Progenitor cell of endocrine pancreas (in vitro differentiated cells): Measurements from ENCODE around the gene HSPBAP1. TPM values are rescaled to one million over a fixed set of nuclear protein-coding genes. Genes with fewer than 3 reads are reported as not detected.

ENCODE experiments used
- DNase-seq: peaks from one replicate; pipeline ENCODE4 v3.0.0; 2021; ENCODE audit warnings: low spot score; ENCODE audit not compliant: unreplicated experiment
- H3K27ac Mint-ChIP-seq: 2 replicates; pipeline ENCODE4 v1.8.0; 2021; ENCODE audit warnings: mild to moderate bottlenecking, moderate library complexity, mixed read lengths
- H3K27me3 Mint-ChIP-seq: 2 replicates; pipeline ENCODE4 v1.8.0; 2021; ENCODE audit warnings: mixed read lengths
- H3K36me3 Mint-ChIP-seq: 2 replicates; pipeline ENCODE4 v1.8.0; 2022; ENCODE audit warnings: mixed read lengths; ENCODE audit not compliant: insufficient read depth
- H3K4me1 Mint-ChIP-seq: 2 replicates; pipeline ENCODE4 v1.8.0; 2021; ENCODE audit warnings: low read depth, mixed read lengths
- H3K4me3 Mint-ChIP-seq: 2 replicates; pipeline ENCODE4 v1.8.0; 2021; ENCODE audit warnings: low read depth, mild to moderate bottlenecking, moderate library complexity, mixed read lengths
- H3K9me3 Mint-ChIP-seq: 2 replicates; pipeline ENCODE4 v1.8.0; 2021; ENCODE audit warnings: low read depth, mixed read lengths
- CTCF ChIP-seq: fragments of 200-600 bp; sonication (generic); IDR thresholded peaks from one replicate; pipeline ENCODE4 v1.5.0; 2021; ENCODE audit warnings: antibody characterized with exemption, mild to moderate bottlenecking; ENCODE audit not compliant: unreplicated experiment
- total RNA-seq: library from RNA; stranded (reverse); gene quantifications from 2 replicates; pipeline ENCODE4 v1.2.1, GENCODE V29; 2021

HSPBAP1 gene
- total RNA-seq, 1 donor from 2014 or later, result 11.9 TPM

- Mint-ChIP-seq H3K4me3 (peak within 1 kb of the TSS; percentile 78), H3K27ac (peak within 1 kb of the TSS; percentile 100), H3K4me1 (peaks cover 20% of the 10 kb centered on the region), H3K9me3 (no peaks in the 10 kb centered on the region), H3K27me3 (no peaks in the 10 kb centered on the region), H3K36me3 (no peaks in the 10 kb centered on the region)
- peak; percentile 9 for TF ChIP-seq CTCF
- DNase-seq, result peak; percentile 85
These were observed 1.4 kb upstream of the HSPBAP1 start, which contains the start of gene SLC49A4 for GRCh38 chr3:122794779-122795673. Gene SLC49A4 (plus strand): TSS chr3:122795069. CDS start chr3:122795193, 124 bp downstream.

- no peak overlapping the region for H3K4me3 Mint-ChIP-seq
- DNase-seq, result no peak
- no peaks in the 10 kb centered on the region for H3K36me3 Mint-ChIP-seq
- H3K9me3 Mint-ChIP-seq, result no peaks in the 10 kb centered on the region
- H3K27ac Mint-ChIP-seq, result peak overlapping the region; percentile 100
- peaks cover 20% of the 10 kb centered on the region for H3K4me1 Mint-ChIP-seq
- TF ChIP-seq CTCF, result no peak
- no peaks in the 10 kb centered on the region for H3K27me3 Mint-ChIP-seq
These were observed 800 bp upstream of the HSPBAP1 start for GRCh38 chr3:122794483-122794778.

- no peak for DNase-seq
- Mint-ChIP-seq H3K36me3 (no peaks in the 10 kb centered on the region), H3K4me1 (peaks cover 11% of the 10 kb centered on the region), H3K27me3 (no peaks in the 10 kb centered on the region), H3K9me3 (no peaks in the 10 kb centered on the region), H3K27ac (no peak overlapping the region), H3K4me3 (no peak overlapping the region)
- no peak for TF ChIP-seq CTCF
These were observed 3.9 kb downstream of the HSPBAP1 start for GRCh38 chr3:122789585-122790273.

- H3K27ac Mint-ChIP-seq, result no peak overlapping the region
- no peaks in the 10 kb centered on the region for H3K9me3 Mint-ChIP-seq
- no peak overlapping the region for H3K4me3 Mint-ChIP-seq
- peaks cover 3% of the 10 kb centered on the region for H3K4me1 Mint-ChIP-seq
- no peak for DNase-seq
- H3K36me3 Mint-ChIP-seq, result peaks cover 1% of the 10 kb centered on the region
- TF ChIP-seq CTCF, result no peak
- H3K27me3 Mint-ChIP-seq, result no peaks in the 10 kb centered on the region
These were observed 5.8 kb downstream of the HSPBAP1 start for GRCh38 chr3:122787872-122788271.

GRCh38 chr3:122786066-122786465 lies 7.6 kb downstream of the HSPBAP1 start:
- DNase-seq, result no peak
- H3K9me3 Mint-ChIP-seq, result peaks cover 4% of the 10 kb centered on the region
- H3K27ac Mint-ChIP-seq, result no peak overlapping the region
- peaks cover 7% of the 10 kb centered on the region for H3K36me3 Mint-ChIP-seq
- peaks cover 2% of the 10 kb centered on the region for H3K4me1 Mint-ChIP-seq
- no peak overlapping the region for H3K4me3 Mint-ChIP-seq
- TF ChIP-seq CTCF, result no peak
- H3K27me3 Mint-ChIP-seq, result no peaks in the 10 kb centered on the region
